Measurements from ENCODE around the gene UAP1.

The UAP1 gene

GRCh38 chr1:162561616-162562469 is at the start of gene UAP1:
Gene UAP1 (plus strand): TSS chr1:162561722. CDS start chr1:162566069, 4,347 bp downstream.
- DNase-seq (ENCODE audit: low read depth in 2 of 2): no peak

- no peak for DNase-seq (ENCODE audit: low read depth in 2 of 2)
These were observed 34.2 kb upstream of the UAP1 start for GRCh38 chr1:162527314-162527713.

GRCh38 chr1:162530307-162530987 is 31.1 kb upstream of the UAP1 start:
- no peak for DNase-seq (ENCODE audit: low read depth in 2 of 2)

- no peak for DNase-seq (ENCODE audit: low read depth in 2 of 2)
These were observed 30.6 kb upstream of the UAP1 start for GRCh38 chr1:162530988-162531319.

GRCh38 chr1:162535501-162535900 is 26.0 kb upstream of the UAP1 start:
- no peak for DNase-seq (ENCODE audit: low read depth in 2 of 2)

- DNase-seq (ENCODE audit: low read depth in 2 of 2): no peak
These were observed 25.0 kb upstream of the UAP1 start for GRCh38 chr1:162536511-162536910.

GRCh38 chr1:162537216-162537615 is 24.3 kb upstream of the UAP1 start:
- no peak for DNase-seq (ENCODE audit: low read depth in 2 of 2)

GRCh38 chr1:162538815-162539431 is 22.6 kb upstream of the UAP1 start:
- DNase-seq (ENCODE audit: low read depth in 2 of 2): no peak

- DNase-seq (ENCODE audit: low read depth in 2 of 2): no peak
These were observed 19.8 kb upstream of the UAP1 start for GRCh38 chr1:162541619-162542141.

- DNase-seq (ENCODE audit: low read depth in 2 of 2): no peak
These were observed 18.3 kb upstream of the UAP1 start for GRCh38 chr1:162543228-162543627.

GRCh38 chr1:162548170-162548569 is 13.4 kb upstream of the UAP1 start:
- DNase-seq (ENCODE audit: low read depth in 2 of 2): no peak

- DNase-seq (ENCODE audit: low read depth in 2 of 2): no peak
These were observed 12.5 kb upstream of the UAP1 start for GRCh38 chr1:162549001-162549400.

GRCh38 chr1:162550925-162551324 is 10.6 kb upstream of the UAP1 start:
- DNase-seq (ENCODE audit: low read depth in 2 of 2): no peak

- no peak for DNase-seq (ENCODE audit: low read depth in 2 of 2)
These were observed 9.4 kb upstream of the UAP1 start for GRCh38 chr1:162551969-162552683.

- DNase-seq (ENCODE audit: low read depth in 2 of 2): no peak
These were observed 8.8 kb upstream of the UAP1 start for GRCh38 chr1:162552684-162553252.

GRCh38 chr1:162554258-162554657 is 7.3 kb upstream of the UAP1 start:
- no peak for DNase-seq (ENCODE audit: low read depth in 2 of 2)

- DNase-seq (ENCODE audit: low read depth in 2 of 2): no peak
These were observed 4.0 kb upstream of the UAP1 start for GRCh38 chr1:162557536-162557935.

- DNase-seq (ENCODE audit: low read depth in 2 of 2): no peak
These were observed 1.1 kb upstream of the UAP1 start for GRCh38 chr1:162560303-162561036.

GRCh38 chr1:162561037-162561615 is 396 bp upstream of the UAP1 start:
- peak; percentile 95 to 99 for DNase-seq (ENCODE audit: low read depth in 2 of 2)

GRCh38 chr1:162562470-162562828 is 927 bp downstream of the UAP1 start:
- no peak for DNase-seq (ENCODE audit: low read depth in 2 of 2)

Measured in stimulated activated CD4-positive, alpha-beta T cell treated with anti-CD3 and anti-CD28 coated beads, Interleukin-1b, Interleukin-23, amount 100 ng/mL, for 1 hour (primary cell).